Liver (tissue), 9 donors: ENCODE measurements around the gene RNF220. TPM values are rescaled to one million over a fixed set of nuclear protein-coding genes. Genes with fewer than 3 reads are reported as not detected.

ENCODE experiments used
- DNase-seq: peaks from one replicate; pipeline ENCODE4 v3.0.0-alpha.2; 2017; ENCODE audit warnings: low spot score
- H3K27ac ChIP-seq, 2 donors: one replicate each; pipeline ENCODE4 v1.7.0; 2013; ENCODE audit warnings: inconsistent platforms in 2 of 2, low read length in 2 of 2, control low read depth in 1 of 2, low read depth in 1 of 2, mild to moderate bottlenecking in 1 of 2
- H3K27me3 ChIP-seq, 4 donors: one replicate each; pipeline versions ENCODE4 v1.6.1 to v1.7.0; 2013; ENCODE audit warnings: low read length in 3 of 4, inconsistent platforms in 1 of 4, mild to moderate bottlenecking in 1 of 4, moderate library complexity in 1 of 4; ENCODE audit not compliant: control insufficient read depth in 4 of 4, insufficient read depth in 4 of 4
- H3K36me3 ChIP-seq, 4 donors: one replicate each; pipeline versions ENCODE4 v1.6.1 to v1.7.0; 2013; ENCODE audit warnings: low read length in 3 of 4, mild to moderate bottlenecking in 3 of 4, low read depth in 1 of 4, moderate library complexity in 1 of 4; ENCODE audit not compliant: control insufficient read depth in 4 of 4, insufficient read depth in 3 of 4
- H3K4me1 ChIP-seq, 4 donors: one replicate each; pipeline versions ENCODE4 v1.6.1 to v1.7.0; 2013; ENCODE audit warnings: low read length in 3 of 4, mild to moderate bottlenecking in 3 of 4, moderate library complexity in 1 of 4; ENCODE audit not compliant: control insufficient read depth in 4 of 4, insufficient read depth in 4 of 4
- H3K4me3 ChIP-seq, 3 donors: one replicate each; pipeline versions ENCODE4 v1.6.1 to v1.7.0; 2013; ENCODE audit warnings: low read length in 3 of 3, control low read depth in 1 of 3, low read depth in 1 of 3, mild to moderate bottlenecking in 1 of 3
- H3K9ac ChIP-seq, 2 donors: one replicate each; pipeline ENCODE4 v1.7.0; 2013; ENCODE audit warnings: low read length in 2 of 2, mild to moderate bottlenecking in 2 of 2, moderate library complexity in 2 of 2, control low read depth in 1 of 2, low read depth in 1 of 2
- H3K9me3 ChIP-seq, 4 donors: one replicate each; pipeline versions ENCODE4 v1.6.1 to v1.7.0; 2013; ENCODE audit warnings: low read length in 3 of 4; ENCODE audit not compliant: control insufficient read depth in 4 of 4
- ATF3 ChIP-seq: IDR thresholded peaks from 2 replicates; pipeline ENCODE4 v1.6.1; 2016; ENCODE audit warnings: antibody characterized with exemption
- CTCF ChIP-seq: fragments of 150-350 bp; IDR thresholded peaks from 2 replicates; pipeline ENCODE4 v1.5.1; 2017; ENCODE audit warnings: improper control_type of control experiment, low read depth, low read length; ENCODE audit not compliant: missing input control
- EGR1 ChIP-seq, 2 donors: IDR thresholded peaks; 2 replicates each; pipeline ENCODE4 v1.6.1; 2016 to 2018; ENCODE audit warnings: antibody characterized with exemption in 2 of 2, low read depth in 2 of 2
- GABPA ChIP-seq, 2 donors: IDR thresholded peaks in 1 of 2; conservative IDR thresholded peaks in 1 of 2; 2 replicates each; pipeline ENCODE4 v1.6.1; 2016; ENCODE audit warnings: antibody characterized with exemption in 2 of 2, mild to moderate bottlenecking in 1 of 2, moderate library complexity in 1 of 2
- HNF4G ChIP-seq: IDR thresholded peaks from 2 replicates; pipeline ENCODE4 v1.6.1; 2016; ENCODE audit warnings: antibody characterized with exemption
- JUND ChIP-seq, 2 donors: IDR thresholded peaks; 2 replicates each; pipeline ENCODE4 v1.6.1; 2016; ENCODE audit warnings: antibody characterized with exemption in 2 of 2
- MAX ChIP-seq: IDR thresholded peaks from 2 replicates; pipeline ENCODE4 v1.6.1; 2016; ENCODE audit warnings: antibody characterized with exemption
- NR2F2 ChIP-seq: IDR thresholded peaks from 2 replicates; pipeline ENCODE4 v1.6.1; 2016; ENCODE audit warnings: antibody characterized with exemption
- RAD21 ChIP-seq, 2 donors: IDR thresholded peaks; 2 replicates each; pipeline ENCODE4 v1.6.1; 2016; ENCODE audit warnings: antibody characterized with exemption in 2 of 2, mild to moderate bottlenecking in 2 of 2
- RXRA ChIP-seq, 2 donors: IDR thresholded peaks; 2 replicates each; pipeline ENCODE4 v1.6.1; 2017 to 2018; ENCODE audit warnings: antibody characterized with exemption in 2 of 2, mild to moderate bottlenecking in 1 of 2
- SP1 ChIP-seq: IDR thresholded peaks from 2 replicates; pipeline ENCODE4 v1.6.1; 2018; ENCODE audit warnings: antibody characterized with exemption, mild to moderate bottlenecking
- YY1 ChIP-seq: IDR thresholded peaks from 2 replicates; pipeline ENCODE4 v1.6.1; 2016; ENCODE audit warnings: antibody characterized with exemption, mild to moderate bottlenecking
- ZBTB33 ChIP-seq: IDR thresholded peaks from 2 replicates; pipeline ENCODE4 v1.6.1; 2016; ENCODE audit warnings: antibody characterized with exemption
- WGBS: extraction: QIAGEN DNeasy Blood & Tissue Kit; methylation state at CpG from one replicate; pipeline ENCODE4 v1.1.7; 2013; 5-methylcytosine and 5-hydroxymethylcytosine counted together
- polyA plus RNA-seq, 2 donors: library from polyadenylated mRNA; stranded (reverse) in 1 of 2; unstranded in 1 of 2; fragments of 200-250 nt in 1 of 2; fragments of >200 nt in 1 of 2; fragmentation: Nextera tagmentation in 1 of 2; extraction: Ambion mirVana in 1 of 2; gene quantifications; one replicate each; pipeline versions ENCODE4 v1.2.1 to v1.2.3, GENCODE V29; 2013 to 2015
- total RNA-seq, 2 donors: library from RNA; depleted of rRNA; stranded (reverse); fragments of >200 nt; gene quantifications; one replicate each; pipeline ENCODE4 v1.2.3, GENCODE V29; 2014
- TF ChIP-seq, protein P1 (sequence below): IDR thresholded peaks from 2 replicates; pipeline ENCODE4 v1.6.1; 2016; ENCODE audit warnings: antibody characterized with exemption, mild to moderate bottlenecking
- donor health status: healthy.
- donor health status: healthy.
- donor health status: healthy.
- donor health status: healthy.
- donor health status: healthy.

Gene RNF220
- total and polyA plus RNA-seq, 4 donors, result 18.2 to 35.8 (median 26.1) TPM

- Histone ChIP-seq H3K27ac (no peak overlapping the region), H3K27me3 (peaks cover 0 to 3% (median 0%) of the 10 kb centered on the region in 4 donors), H3K36me3 (no peaks in the 10 kb centered on the region), H3K9ac (no peak overlapping the region), H3K4me3 (no peak overlapping the region), H3K9me3 (no peaks in the 10 kb centered on the region), H3K4me1 (no peaks in the 10 kb centered on the region)
- no peak for DNase-seq
- WGBS, result 83% methylated on average over 2 of the region's 2 CpGs
- TF ChIP-seq HNF4G, result no peak
- TF ChIP-seq, protein P1, sequence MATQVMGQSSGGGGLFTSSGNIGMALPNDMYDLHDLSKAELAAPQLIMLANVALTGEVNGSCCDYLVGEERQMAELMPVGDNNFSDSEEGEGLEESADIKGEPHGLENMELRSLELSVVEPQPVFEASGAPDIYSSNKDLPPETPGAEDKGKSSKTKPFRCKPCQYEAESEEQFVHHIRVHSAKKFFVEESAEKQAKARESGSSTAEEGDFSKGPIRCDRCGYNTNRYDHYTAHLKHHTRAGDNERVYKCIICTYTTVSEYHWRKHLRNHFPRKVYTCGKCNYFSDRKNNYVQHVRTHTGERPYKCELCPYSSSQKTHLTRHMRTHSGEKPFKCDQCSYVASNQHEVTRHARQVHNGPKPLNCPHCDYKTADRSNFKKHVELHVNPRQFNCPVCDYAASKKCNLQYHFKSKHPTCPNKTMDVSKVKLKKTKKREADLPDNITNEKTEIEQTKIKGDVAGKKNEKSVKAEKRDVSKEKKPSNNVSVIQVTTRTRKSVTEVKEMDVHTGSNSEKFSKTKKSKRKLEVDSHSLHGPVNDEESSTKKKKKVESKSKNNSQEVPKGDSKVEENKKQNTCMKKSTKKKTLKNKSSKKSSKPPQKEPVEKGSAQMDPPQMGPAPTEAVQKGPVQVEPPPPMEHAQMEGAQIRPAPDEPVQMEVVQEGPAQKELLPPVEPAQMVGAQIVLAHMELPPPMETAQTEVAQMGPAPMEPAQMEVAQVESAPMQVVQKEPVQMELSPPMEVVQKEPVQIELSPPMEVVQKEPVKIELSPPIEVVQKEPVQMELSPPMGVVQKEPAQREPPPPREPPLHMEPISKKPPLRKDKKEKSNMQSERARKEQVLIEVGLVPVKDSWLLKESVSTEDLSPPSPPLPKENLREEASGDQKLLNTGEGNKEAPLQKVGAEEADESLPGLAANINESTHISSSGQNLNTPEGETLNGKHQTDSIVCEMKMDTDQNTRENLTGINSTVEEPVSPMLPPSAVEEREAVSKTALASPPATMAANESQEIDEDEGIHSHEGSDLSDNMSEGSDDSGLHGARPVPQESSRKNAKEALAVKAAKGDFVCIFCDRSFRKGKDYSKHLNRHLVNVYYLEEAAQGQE, result no peak
- TF ChIP-seq GABPA (IDR thresholded peaks at IDR 0.05 in 1 of 2, conservative IDR thresholded peaks at IDR 0.05 in 1 of 2), result no peak
- TF ChIP-seq EGR1 (IDR thresholded peaks at IDR 0.05; ENCODE audit: low read depth in 2 of 2), result no peak
- TF ChIP-seq ZBTB33, result no peak
- TF ChIP-seq JUND (IDR thresholded peaks at IDR 0.05), result no peak
- TF ChIP-seq CTCF, result no peak
- TF ChIP-seq ATF3, result no peak
- no peak for TF ChIP-seq YY1
- TF ChIP-seq NR2F2, result no peak
Observed at GRCh38 chr1:44572572-44572879, 167.5 kb downstream of the RNF220 start.

DNA sequence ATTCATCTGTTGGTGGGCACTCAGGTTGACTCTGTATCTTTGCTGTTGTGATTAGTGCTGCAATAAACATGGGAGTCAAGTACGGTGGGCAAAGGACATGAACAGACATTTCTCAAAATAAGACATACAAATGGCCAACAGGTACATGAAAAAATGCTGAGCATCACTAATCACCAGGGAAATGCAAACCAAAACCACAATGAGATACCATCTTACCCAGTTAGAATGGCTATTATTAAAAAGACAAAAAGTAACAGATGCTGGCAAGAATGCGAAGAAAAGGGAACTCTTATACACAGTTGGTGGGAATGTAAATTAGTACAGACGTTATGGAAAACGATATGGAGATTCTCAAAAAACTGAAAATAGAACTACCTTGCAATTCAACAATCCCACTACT lies 170.3 kb downstream of the RNF220 start:
- peaks cover 0 to 3% (median 0%) of the 10 kb centered on the region in 4 donors for H3K27me3 ChIP-seq
- no peak for DNase-seq
- H3K9me3 ChIP-seq, result no peaks in the 10 kb centered on the region
- 75% methylated on average over 4 of the region's 4 CpGs for WGBS
- no peaks in the 10 kb centered on the region for H3K4me1 ChIP-seq
- no peak overlapping the region for H3K4me3 ChIP-seq
- H3K9ac ChIP-seq, result no peak overlapping the region
- TF ChIP-seq ATF3 (no peak), YY1 (no peak), ZBTB33 (no peak), RAD21 (IDR thresholded peaks at IDR 0.05) (no peak), HNF4G (no peak), RXRA (IDR thresholded peaks at IDR 0.05) (no peak), JUND (IDR thresholded peaks at IDR 0.05) (no peak), SP1 (no peak), GABPA (IDR thresholded peaks at IDR 0.05 in 1 of 2, conservative IDR thresholded peaks at IDR 0.05 in 1 of 2) (no peak), CTCF (no peak), MAX (no peak)
- TF ChIP-seq, protein P1, result no peak
- no peaks in the 10 kb centered on the region for H3K36me3 ChIP-seq
- no peak overlapping the region for H3K27ac ChIP-seq
